ENCODE measurements around the gene KCNG2. TPM values are rescaled to one million over a fixed set of nuclear protein-coding genes. Genes with fewer than 3 reads are reported as not detected.

The KCNG2 gene
- total and polyA plus RNA-seq, 9 of the 15 experiments (the other 6 are each of a cell fraction or from before 2014, with no cell fraction given), result not detected

DNA sequence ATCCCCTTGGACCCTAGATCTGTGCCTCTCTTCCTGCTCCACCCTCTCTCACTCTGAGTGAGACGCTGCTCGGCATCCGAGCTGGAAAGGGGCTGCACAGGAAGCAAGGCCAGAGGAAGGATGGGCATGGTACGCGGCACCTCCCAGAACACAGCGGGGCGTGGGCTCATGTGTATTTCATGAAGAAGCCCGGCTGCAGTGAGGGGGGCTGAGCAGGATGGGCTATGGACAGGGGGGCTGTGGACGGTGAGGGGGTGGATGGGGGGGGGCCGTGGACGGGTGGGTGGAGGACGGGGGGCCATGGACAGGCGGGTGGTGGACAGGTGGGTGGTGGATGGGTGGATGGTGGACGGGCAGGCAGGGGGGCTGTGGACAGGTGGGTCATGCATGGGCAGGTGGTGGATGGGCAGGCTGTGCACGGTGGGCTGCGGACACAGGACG, 125.3 kb downstream of the KCNG2 start:
- Histone ChIP-seq H3K27ac (ENCODE audit: extremely low read depth, low read depth, low read length) (no peak overlapping the region), H3K4me2 (ENCODE audit: insufficient read depth, low read length) (no peak overlapping the region), H3K9ac (ENCODE audit: insufficient read depth in 1 of 2, low read depth in 2 of 2, low read length in 2 of 2) (no peak overlapping the region), H3K4me3 (no peak overlapping the region), H3K36me3 (ENCODE audit: control insufficient read depth, insufficient read depth, low read length) (no peaks in the 10 kb centered on the region), H3K4me1 (replicated peaks in 1 of 2; ENCODE audit: control insufficient read depth in 2 of 2, insufficient read depth in 2 of 2, low read length in 2 of 2) (no peaks in the 10 kb centered on the region; a peak in 1 of 5 replicates), H3K79me2 (ENCODE audit: control insufficient read depth, insufficient read depth, low read length) (no peaks in the 10 kb centered on the region), H4K20me1 (replicated peaks; ENCODE audit: control insufficient read depth, insufficient read depth, low read length) (no peaks in the 10 kb centered on the region), H3K27me3 (ENCODE audit: control insufficient read depth in 2 of 2, insufficient read depth in 2 of 2, low read length in 2 of 2) (no peaks in the 10 kb centered on the region), H2AFZ (ENCODE audit: low read depth, low read length) (no peak overlapping the region), H3K9me1 (ENCODE audit: control insufficient read depth, insufficient read depth, low read length) (no peaks in the 10 kb centered on the region), H3K9me3 (replicated peaks; ENCODE audit: control insufficient read depth, insufficient read depth, low read depth, low read length) (no peaks in the 10 kb centered on the region)
- no peak for DNase-seq (ENCODE audit: extremely low read depth in 1 of 4, low spot score in 3 of 4)
- CTCF ChIA-PET (ENCODE audit: low intra/inter-chr PET ratio), result no interaction called here
- no peak for TF ChIP-seq ZNF668 (CRISPR knock-in tag; IDR thresholded peaks at IDR 0.05)
- TF ChIP-seq KHSRP (IDR thresholded peaks at IDR 0.05), result no peak
- no peak for TF ChIP-seq ARID1B (IDR thresholded peaks at IDR 0.05)
- intact Hi-C loops (cut with micrococcal nuclease) (no loop called here), in situ Hi-C loops (cut with MboI) (no loop called here)
- ATAC-seq, result no peak
- POLR2A ChIA-PET, result no interaction called here
- no TSS peak for BruUV-seq (replicated peaks)
- FAIRE-seq, result no peak
- WGBS (ENCODE audit: insufficient coverage, low coverage, missing lambda C conversion rate), result 100% methylated on average over 3 of the region's 17 CpGs

DNA sequence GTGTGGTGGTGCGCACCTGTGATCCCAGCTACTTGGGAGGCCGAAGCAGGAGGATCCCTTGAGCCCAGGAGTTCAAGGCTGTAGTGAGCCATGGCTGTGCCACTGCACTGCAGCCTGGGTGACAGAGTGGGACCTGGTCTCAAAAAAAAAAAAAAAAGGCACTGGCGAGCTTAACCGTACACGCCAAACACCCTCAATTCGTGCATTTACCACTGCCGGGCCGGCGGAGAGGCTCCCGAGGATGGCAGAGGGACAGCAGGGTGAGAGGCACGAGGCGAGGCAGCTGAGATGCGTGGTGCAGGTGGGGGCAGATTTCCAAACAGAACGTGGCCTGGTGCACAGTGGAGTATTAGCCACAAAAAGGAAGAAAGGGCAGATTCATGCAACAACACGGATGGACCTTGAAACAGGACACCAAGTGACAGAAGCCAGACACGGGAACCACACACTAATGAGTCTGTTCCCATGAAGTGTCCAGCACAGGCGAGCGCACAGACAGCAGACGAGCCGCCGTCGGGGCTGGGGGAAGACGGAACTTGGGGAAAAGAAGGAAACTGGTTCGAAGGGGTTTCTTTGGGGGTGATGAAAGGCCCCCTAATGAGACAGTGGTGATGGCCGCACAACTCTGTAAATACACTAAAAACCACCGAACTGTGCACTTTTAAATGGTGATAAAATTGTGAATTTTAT, 126.3 kb downstream of the KCNG2 start:
- CTCF ChIA-PET (ENCODE audit: low intra/inter-chr PET ratio), result no interaction called here
- no peak for FAIRE-seq
- Histone ChIP-seq H3K27ac (ENCODE audit: extremely low read depth, low read depth, low read length) (no peak overlapping the region), H3K9me1 (ENCODE audit: control insufficient read depth, insufficient read depth, low read length) (no peaks in the 10 kb centered on the region), H3K9ac (ENCODE audit: insufficient read depth in 1 of 2, low read depth in 2 of 2, low read length in 2 of 2) (no peak overlapping the region), H2AFZ (ENCODE audit: low read depth, low read length) (no peak overlapping the region), H4K20me1 (replicated peaks; ENCODE audit: control insufficient read depth, insufficient read depth, low read length) (no peaks in the 10 kb centered on the region), H3K79me2 (ENCODE audit: control insufficient read depth, insufficient read depth, low read length) (no peaks in the 10 kb centered on the region), H3K4me1 (replicated peaks in 1 of 2; ENCODE audit: control insufficient read depth in 2 of 2, insufficient read depth in 2 of 2, low read length in 2 of 2) (no peaks in the 10 kb centered on the region; a peak in 1 of 5 replicates), H3K4me2 (ENCODE audit: insufficient read depth, low read length) (no peak overlapping the region), H3K27me3 (ENCODE audit: control insufficient read depth in 2 of 2, insufficient read depth in 2 of 2, low read length in 2 of 2) (no peaks in the 10 kb centered on the region), H3K9me3 (replicated peaks; ENCODE audit: control insufficient read depth, insufficient read depth, low read depth, low read length) (0 out of 2 replicates have a peak, but pooled peaks cover 2% of the 10 kb centered on the region), H3K36me3 (ENCODE audit: control insufficient read depth, insufficient read depth, low read length) (no peaks in the 10 kb centered on the region), H3K4me3 (no peak overlapping the region)
- POLR2A ChIA-PET, result no interaction called here
- WGBS (ENCODE audit: insufficient coverage, low coverage, missing lambda C conversion rate), result 91% methylated on average over 15 of the region's 26 CpGs
- in situ Hi-C loops (cut with MboI), result no loop called here
- BruUV-seq (replicated peaks), result no TSS peak
- no peak for DNase-seq (ENCODE audit: extremely low read depth in 1 of 4, low spot score in 3 of 4)
- intact Hi-C loops (cut with micrococcal nuclease), result no loop called here
- no peak for ATAC-seq
- no peak for TF ChIP-seq NUFIP1 (IDR thresholded peaks at IDR 0.05; ENCODE audit: partially characterized antibody)
- TF ChIP-seq, protein P1, sequence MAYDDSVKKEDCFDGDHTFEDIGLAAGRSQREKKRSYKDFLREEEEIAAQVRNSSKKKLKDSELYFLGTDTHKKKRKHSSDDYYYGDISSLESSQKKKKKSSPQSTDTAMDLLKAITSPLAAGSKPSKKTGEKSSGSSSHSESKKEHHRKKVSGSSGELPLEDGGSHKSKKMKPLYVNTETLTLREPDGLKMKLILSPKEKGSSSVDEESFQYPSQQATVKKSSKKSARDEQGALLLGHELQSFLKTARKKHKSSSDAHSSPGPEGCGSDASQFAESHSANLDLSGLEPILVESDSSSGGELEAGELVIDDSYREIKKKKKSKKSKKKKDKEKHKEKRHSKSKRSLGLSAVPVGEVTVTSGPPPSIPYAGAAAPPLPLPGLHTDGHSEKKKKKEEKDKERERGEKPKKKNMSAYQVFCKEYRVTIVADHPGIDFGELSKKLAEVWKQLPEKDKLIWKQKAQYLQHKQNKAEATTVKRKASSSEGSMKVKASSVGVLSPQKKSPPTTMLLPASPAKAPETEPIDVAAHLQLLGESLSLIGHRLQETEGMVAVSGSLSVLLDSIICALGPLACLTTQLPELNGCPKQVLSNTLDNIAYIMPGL (CRISPR knock-in tag; IDR thresholded peaks at IDR 0.05), result no peak
- TF ChIP-seq MIER1 (IDR thresholded peaks at IDR 0.05; ENCODE audit: low read depth), result no peak
- TF ChIP-seq, protein P2, sequence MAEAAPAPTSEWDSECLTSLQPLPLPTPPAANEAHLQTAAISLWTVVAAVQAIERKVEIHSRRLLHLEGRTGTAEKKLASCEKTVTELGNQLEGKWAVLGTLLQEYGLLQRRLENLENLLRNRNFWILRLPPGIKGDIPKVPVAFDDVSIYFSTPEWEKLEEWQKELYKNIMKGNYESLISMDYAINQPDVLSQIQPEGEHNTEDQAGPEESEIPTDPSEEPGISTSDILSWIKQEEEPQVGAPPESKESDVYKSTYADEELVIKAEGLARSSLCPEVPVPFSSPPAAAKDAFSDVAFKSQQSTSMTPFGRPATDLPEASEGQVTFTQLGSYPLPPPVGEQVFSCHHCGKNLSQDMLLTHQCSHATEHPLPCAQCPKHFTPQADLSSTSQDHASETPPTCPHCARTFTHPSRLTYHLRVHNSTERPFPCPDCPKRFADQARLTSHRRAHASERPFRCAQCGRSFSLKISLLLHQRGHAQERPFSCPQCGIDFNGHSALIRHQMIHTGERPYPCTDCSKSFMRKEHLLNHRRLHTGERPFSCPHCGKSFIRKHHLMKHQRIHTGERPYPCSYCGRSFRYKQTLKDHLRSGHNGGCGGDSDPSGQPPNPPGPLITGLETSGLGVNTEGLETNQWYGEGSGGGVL (CRISPR knock-in tag; IDR thresholded peaks at IDR 0.05), result no peak
- TF ChIP-seq ZNF583 (CRISPR knock-in tag; IDR thresholded peaks at IDR 0.05), result no peak
- TF ChIP-seq SIX5 (IDR thresholded peaks at IDR 0.05; ENCODE audit: borderline replicate concordance in 1 of 2, insufficient read depth in 1 of 2, low read depth in 1 of 2, low read length in 2 of 2), result no peak
- TF ChIP-seq PRPF4 (IDR thresholded peaks at IDR 0.05; ENCODE audit: insufficient read depth, low read depth, low read length, poor library complexity, severe bottlenecking), result no peak

Data from K562 (cell line).